ENCODE measurements around the gene NSG1.

Gene NSG1

DNA sequence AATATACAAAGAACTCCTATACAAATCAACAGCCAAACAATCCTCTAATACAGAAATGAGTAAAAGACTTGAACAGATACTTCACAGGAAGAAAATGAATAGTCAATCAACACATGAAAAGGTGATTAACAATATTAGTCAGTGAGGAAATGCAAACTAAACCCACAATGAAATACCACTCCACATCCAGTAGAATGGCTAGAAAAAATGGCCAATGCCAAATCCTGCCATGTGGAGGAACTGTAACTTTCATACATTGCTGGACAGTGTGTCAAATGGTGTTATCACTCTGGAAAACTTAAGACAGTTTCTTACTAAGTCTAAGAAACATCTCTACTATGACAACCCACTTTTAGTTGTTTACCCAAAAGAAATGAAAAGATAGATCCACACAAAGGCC lies 59.5 kb downstream of the NSG1 start:
- TF ChIP-seq, protein P1, sequence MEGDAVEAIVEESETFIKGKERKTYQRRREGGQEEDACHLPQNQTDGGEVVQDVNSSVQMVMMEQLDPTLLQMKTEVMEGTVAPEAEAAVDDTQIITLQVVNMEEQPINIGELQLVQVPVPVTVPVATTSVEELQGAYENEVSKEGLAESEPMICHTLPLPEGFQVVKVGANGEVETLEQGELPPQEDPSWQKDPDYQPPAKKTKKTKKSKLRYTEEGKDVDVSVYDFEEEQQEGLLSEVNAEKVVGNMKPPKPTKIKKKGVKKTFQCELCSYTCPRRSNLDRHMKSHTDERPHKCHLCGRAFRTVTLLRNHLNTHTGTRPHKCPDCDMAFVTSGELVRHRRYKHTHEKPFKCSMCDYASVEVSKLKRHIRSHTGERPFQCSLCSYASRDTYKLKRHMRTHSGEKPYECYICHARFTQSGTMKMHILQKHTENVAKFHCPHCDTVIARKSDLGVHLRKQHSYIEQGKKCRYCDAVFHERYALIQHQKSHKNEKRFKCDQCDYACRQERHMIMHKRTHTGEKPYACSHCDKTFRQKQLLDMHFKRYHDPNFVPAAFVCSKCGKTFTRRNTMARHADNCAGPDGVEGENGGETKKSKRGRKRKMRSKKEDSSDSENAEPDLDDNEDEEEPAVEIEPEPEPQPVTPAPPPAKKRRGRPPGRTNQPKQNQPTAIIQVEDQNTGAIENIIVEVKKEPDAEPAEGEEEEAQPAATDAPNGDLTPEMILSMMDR (conservative IDR thresholded peaks at IDR 0.05; ENCODE audit: low read depth, low read length) = no peak
- no peak overlapping the region for H3K4me3 ChIP-seq (ENCODE audit: low read depth, low read length)
- no peak for DNase-seq (ENCODE audit: low read depth)

DNA sequence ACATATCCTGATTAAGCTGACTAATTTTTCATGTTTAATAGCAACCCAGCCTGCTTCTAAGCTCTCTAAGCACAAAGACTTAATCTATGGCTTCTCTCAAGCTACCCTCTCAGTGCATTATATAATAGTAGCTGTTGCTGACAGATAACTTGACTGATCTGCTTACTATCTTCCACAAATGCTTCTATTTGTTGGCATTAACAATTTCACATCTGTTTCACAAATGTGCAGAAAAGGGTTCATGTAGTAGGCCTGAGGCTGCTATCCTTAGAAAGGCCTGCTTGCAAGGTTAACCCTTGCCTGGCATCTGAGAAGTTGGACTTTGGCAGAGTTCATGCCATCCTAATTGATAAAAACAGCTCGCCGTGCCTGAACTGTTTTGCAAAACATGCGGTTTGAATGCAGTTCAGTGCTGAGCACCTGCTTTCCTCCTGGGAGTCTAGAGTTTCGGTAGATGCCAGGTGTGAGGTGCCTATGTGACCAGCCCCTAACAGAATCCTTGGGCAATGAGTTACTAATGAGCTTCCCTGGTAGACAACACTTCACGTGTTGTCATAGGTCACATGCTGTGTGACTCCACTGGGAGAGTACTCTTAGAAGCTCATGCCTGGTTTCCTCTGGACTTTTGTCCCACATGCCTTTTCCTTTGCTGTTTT lies 68.4 kb downstream of the NSG1 start:
- H3K4me3 ChIP-seq (ENCODE audit: low read depth, low read length) = no peak overlapping the region
- no peak for DNase-seq (ENCODE audit: low read depth)
- TF ChIP-seq, protein P1 (conservative IDR thresholded peaks at IDR 0.05; ENCODE audit: low read depth, low read length) = no peak

DNA sequence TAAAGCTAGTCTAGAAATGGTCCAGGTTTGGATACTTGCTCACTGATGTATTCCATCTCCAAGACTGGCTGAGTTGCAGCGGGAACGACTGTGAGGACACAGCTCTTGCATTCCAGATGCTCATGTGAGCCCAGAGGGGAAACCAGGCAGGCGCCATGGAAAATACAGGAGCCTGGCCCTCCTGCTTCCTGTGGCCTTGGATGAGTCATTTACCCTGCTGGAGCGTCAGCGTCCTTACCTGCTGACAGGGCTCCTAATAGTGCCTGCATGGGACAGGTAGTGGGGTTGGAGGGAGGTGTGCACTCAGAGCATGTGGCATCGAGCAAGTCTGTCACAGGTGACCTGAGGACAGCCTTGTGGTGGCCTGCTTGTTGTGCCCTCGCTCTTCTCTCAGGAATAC lies 69.4 kb downstream of the NSG1 start:
- peak; percentile 69 for DNase-seq (ENCODE audit: low read depth)

DNA sequence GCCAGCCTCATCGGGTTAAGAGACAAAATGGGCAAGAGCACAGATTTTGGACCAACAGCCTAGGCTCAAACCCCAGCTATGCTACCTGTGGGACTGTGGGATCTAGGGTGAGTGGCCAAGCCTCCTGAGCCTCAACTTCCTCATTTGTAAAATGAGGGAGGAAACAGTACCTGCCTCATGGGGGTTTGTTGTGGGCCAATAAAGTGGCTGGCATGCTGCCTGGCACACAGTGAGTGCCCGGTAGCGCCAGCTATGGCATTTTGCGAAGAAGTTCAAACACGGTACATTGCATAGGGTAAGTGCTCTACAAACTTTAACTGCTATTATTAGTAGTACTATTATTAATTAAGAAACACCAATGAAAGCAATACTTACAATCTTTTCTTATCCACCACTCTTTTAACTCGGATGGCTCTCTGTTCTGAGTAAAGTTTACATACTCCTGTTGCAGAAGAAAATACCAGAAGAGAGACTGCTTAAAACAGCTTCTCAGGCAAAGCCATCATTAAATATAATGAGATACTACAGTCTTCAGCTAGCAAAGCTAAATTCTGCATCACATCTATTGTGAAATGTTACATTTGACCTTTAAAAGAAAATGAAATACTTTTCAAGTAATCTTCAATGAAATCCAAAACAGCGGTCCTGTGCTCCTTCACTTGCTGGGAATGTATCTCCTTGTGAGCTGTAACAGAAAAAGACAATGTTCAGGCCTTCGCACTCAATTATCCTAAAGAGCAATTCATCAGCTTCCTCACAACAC lies 70.1 kb downstream of the NSG1 start:
- H3K4me3 ChIP-seq (ENCODE audit: low read depth, low read length) = no peak overlapping the region
- TF ChIP-seq, protein P1 (conservative IDR thresholded peaks at IDR 0.05; ENCODE audit: low read depth, low read length) = no peak
- DNase-seq (ENCODE audit: low read depth) = peak; percentile 23

More for the DNA sequence above, 69.4 kb downstream of the NSG1 start:
- no peak overlapping the region for H3K4me3 ChIP-seq (ENCODE audit: low read depth, low read length)
- TF ChIP-seq, protein P1 (conservative IDR thresholded peaks at IDR 0.05; ENCODE audit: low read depth, low read length) = no peak

DNA sequence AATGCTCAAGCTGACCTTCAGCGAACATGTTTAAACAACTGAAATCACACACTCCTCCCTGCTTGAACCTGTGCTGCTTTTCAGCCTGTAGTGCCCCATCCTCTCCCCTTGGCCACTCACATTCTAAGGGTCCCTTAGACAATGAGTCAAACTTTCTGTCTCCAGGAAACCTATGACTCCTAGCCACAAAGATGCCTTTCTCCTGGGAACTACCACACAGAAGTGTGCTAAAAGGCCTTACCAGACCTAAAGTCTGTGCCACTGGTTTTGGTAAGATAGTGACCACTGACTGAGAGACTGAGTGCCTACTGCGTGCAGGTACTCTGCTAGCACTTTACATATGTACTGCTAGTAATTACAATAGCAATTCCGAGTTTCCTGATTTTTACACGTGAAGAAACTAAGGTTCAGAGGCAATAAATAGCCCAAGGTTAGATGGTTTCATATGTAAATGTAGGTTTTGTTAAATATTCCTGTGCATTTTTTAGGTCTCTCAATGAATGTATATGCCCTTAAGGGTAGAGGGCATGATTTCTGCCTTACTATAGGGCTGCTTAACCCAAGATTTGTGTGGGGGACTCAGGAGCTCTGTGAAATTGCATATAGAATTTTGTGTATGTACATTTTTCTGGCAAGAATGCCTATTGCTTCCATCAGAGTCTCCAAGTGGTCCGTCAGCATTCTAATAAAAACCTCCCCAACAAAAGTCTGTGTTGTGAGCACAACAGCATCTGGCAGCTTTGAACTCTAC lies 71.1 kb downstream of the NSG1 start:
- H3K4me3 ChIP-seq (ENCODE audit: low read depth, low read length) = no peak overlapping the region
- DNase-seq (ENCODE audit: low read depth) = peak; percentile 71
- TF ChIP-seq, protein P1 (conservative IDR thresholded peaks at IDR 0.05; ENCODE audit: low read depth, low read length) = no peak

DNA sequence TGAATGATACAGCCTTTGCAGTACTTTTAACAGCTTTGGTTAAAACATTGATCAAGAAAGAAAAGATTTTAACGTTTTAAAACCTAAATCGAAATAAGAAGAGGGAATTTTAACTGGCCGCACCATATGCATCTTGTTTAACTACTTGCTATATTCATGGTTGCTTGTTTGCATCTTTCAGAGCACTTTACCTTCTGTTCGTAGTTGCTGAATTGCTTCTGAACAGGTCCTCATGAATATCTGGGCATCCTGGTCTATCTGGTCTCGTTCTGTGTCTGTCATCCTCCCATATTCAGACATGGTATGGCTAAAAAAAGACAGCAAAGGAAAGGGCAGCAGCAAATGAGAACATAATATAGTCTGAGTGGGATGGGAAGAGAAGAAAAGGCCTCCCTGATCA lies 72.3 kb downstream of the NSG1 start:
- H3K4me3 ChIP-seq (ENCODE audit: low read depth, low read length) = no peak overlapping the region
- no peak for DNase-seq (ENCODE audit: low read depth)
- TF ChIP-seq, protein P1 (conservative IDR thresholded peaks at IDR 0.05; ENCODE audit: low read depth, low read length) = no peak

All from choroid plexus epithelial cell (primary cell).